Endothelial cell of umbilical vein (primary cell): ENCODE measurements around the gene TOP3A. TPM values are rescaled to one million over a fixed set of nuclear protein-coding genes. Genes with fewer than 3 reads are reported as not detected.
A peak's percentile ranks its signal among the peaks of the same experiment; 100 is the strongest.

ENCODE experiments used
- BruUV-seq: library from RNA; stranded (reverse); fragments of 400-500 nt; replicated peaks from 2 replicates; lab custom pipeline; 2021; lab: Mats Ljungman, UMichigan
- CTCF ChIA-PET: fragments of 300-600, 350-600 bp; sonication (Branson Sonifier 250); formaldehyde crosslinking; loops from one replicate; lab custom pipeline; 2021; ENCODE audit warnings: antibody characterized with exemption, inconsistent platforms; lab: Charles Lee
- POLR2A ChIA-PET: fragments of 300-600, 350-600 bp; sonication (Branson Sonifier 250); formaldehyde crosslinking; loops from one replicate; lab custom pipeline; 2021; ENCODE audit warnings: antibody characterized with exemption, inconsistent platforms; lab: Charles Lee
- DNase-seq: peaks from one replicate; pipeline ENCODE4 v3.0.0-alpha.2; 2011; ENCODE audit warnings: low read depth, low spot score
- FAIRE-seq: peaks from 2 replicates; lab custom pipeline; 2011; peaks lifted over from hg19 to GRCh38; lab: Jason Lieb, UNC
- H2AFZ ChIP-seq: 2 replicates; pipeline ENCODE4 v1.6.0; 2012; ENCODE audit warnings: low read depth, low read length, control low read depth, inconsistent platforms
- H3K27ac ChIP-seq: 2 replicates; pipeline ENCODE4 v1.5.1; 2011; ENCODE audit warnings: low read depth, mild to moderate bottlenecking, control low read depth, low read length, moderate library complexity; ENCODE audit not compliant: insufficient read depth
- H3K27me3 ChIP-seq, 2 experiments: 2 replicates each; pipeline versions ENCODE4 v1.6.0 to v1.6.1; 2011; ENCODE audit warnings: low read length in 2 of 2, mixed read lengths in 1 of 2; ENCODE audit not compliant: control insufficient read depth in 2 of 2, insufficient read depth in 2 of 2
- H3K36me3 ChIP-seq, 2 experiments: 2 replicates in 1 of 2; 3 replicates in 1 of 2; pipeline ENCODE4 v1.5.1; 2011; ENCODE audit warnings: low read length in 2 of 2, mild to moderate bottlenecking in 1 of 2, moderate library complexity in 1 of 2; ENCODE audit not compliant: control insufficient read depth in 2 of 2, insufficient read depth in 2 of 2; ENCODE audit errors: extremely low read depth in 1 of 2
- H3K4me1 ChIP-seq: 3 replicates; pipeline ENCODE4 v1.5.1; 2011; ENCODE audit warnings: mild to moderate bottlenecking, low read length; ENCODE audit not compliant: control insufficient read depth, insufficient read depth; ENCODE audit errors: extremely low read depth
- H3K4me2 ChIP-seq: 2 replicates; pipeline ENCODE4 v1.6.1; 2011; ENCODE audit warnings: low read length, control low read depth, mixed read lengths; ENCODE audit not compliant: insufficient read depth
- H3K4me3 ChIP-seq, 3 experiments: fragments of 200-600 bp in 1 of 3; sonication (generic), shearing (Covaris generic) in 1 of 3; replicated peaks in 1 of 3; 2 replicates each; pipeline ENCODE4 v1.5.1; 2011 to 2016; ENCODE audit warnings: control low read depth in 3 of 3, low read length in 3 of 3, mild to moderate bottlenecking in 2 of 3, inconsistent platforms in 1 of 3, low read depth in 1 of 3, moderate library complexity in 1 of 3; ENCODE audit not compliant: insufficient read depth in 1 of 3
- H3K79me2 ChIP-seq: 2 replicates; pipeline ENCODE4 v1.6.0; 2012; ENCODE audit warnings: low read length, inconsistent platforms; ENCODE audit not compliant: control insufficient read depth, insufficient read depth
- H3K9ac ChIP-seq: replicated peaks from 2 replicates; pipeline ENCODE3; 2011; ENCODE audit warnings: low read length, control low read depth; ENCODE audit not compliant: insufficient read depth; ENCODE audit errors: extremely low read depth
- H3K9me1 ChIP-seq: replicated peaks from 3 replicates; pipeline ENCODE4 v1.6.0; 2011; ENCODE audit warnings: mild to moderate bottlenecking, low read length; ENCODE audit not compliant: control insufficient read depth, insufficient read depth; ENCODE audit errors: extremely low read depth
- H3K9me3 ChIP-seq: replicated peaks from 2 replicates; pipeline ENCODE4 v1.5.1; 2012; ENCODE audit warnings: low read length, inconsistent platforms; ENCODE audit not compliant: control insufficient read depth, insufficient read depth
- H4K20me1 ChIP-seq: replicated peaks from 2 replicates; pipeline ENCODE3; 2011; ENCODE audit warnings: mild to moderate bottlenecking, low read length; ENCODE audit not compliant: control insufficient read depth, insufficient read depth; ENCODE audit errors: extremely low read depth
- FOS ChIP-seq: IDR thresholded peaks from 2 replicates; pipeline ENCODE4 v1.6.1; 2011; ENCODE audit warnings: mild to moderate bottlenecking, low read length, moderate library complexity, borderline replicate concordance; ENCODE audit not compliant: insufficient read depth
- GATA2 ChIP-seq: IDR thresholded peaks from 2 replicates; pipeline ENCODE4 v1.7.0; 2011; ENCODE audit warnings: low read depth, mild to moderate bottlenecking, moderate library complexity, mixed read lengths, low read length; ENCODE audit not compliant: insufficient read length, insufficient read depth
- JUN ChIP-seq: IDR thresholded peaks from 2 replicates; pipeline ENCODE4 v1.6.1; 2011; ENCODE audit warnings: borderline replicate concordance, low read depth; ENCODE audit not compliant: insufficient read length, insufficient read depth
- dilution Hi-C: fragments of 300-500 bp; cut with MboI; formaldehyde crosslinking; loops from one replicate; pipeline ENCODE4 v1.15.0; 2019; ENCODE audit warnings: low sequenced_read_pairs; ENCODE audit not compliant: extremely low pct_ligation_motif_present
- intact Hi-C: fragments of 100-400 bp; cut with micrococcal nuclease; formaldehyde crosslinking; loops from one replicate; pipeline ENCODE4 v1.10.0; 2022
- polyA plus RNA-seq, 4 experiments: library from polyadenylated mRNA; depleted of rRNA in 3 of 4; stranded (reverse) in 3 of 4; unstranded in 1 of 4; fragments of >200 nt; gene quantifications; 2 replicates each; pipeline versions ENCODE4 v1.2.1 to v1.2.3, GENCODE V29; 2011 to 2012; ENCODE audit warnings: missing spikeins in 1 of 4
- total RNA-seq: library from RNA; stranded (reverse); gene quantifications from 2 replicates; pipeline ENCODE4 v1.2.3, GENCODE V29; 2021
- TF ChIP-seq, protein P1 (sequence below), 2 donors: IDR thresholded peaks; 1 replicate in 1 of 2; 2 replicates in 1 of 2; pipeline ENCODE4 v1.5.1; 2011; ENCODE audit warnings: low read length in 2 of 2, mild to moderate bottlenecking in 2 of 2, moderate library complexity in 2 of 2, control low read depth in 1 of 2, inconsistent platforms in 1 of 2, low read depth in 1 of 2; ENCODE audit not compliant: insufficient read depth in 1 of 2; ENCODE audit errors: extremely low read depth in 1 of 2

TOP3A gene
- total and polyA plus RNA-seq, 2 donors (not counting 3 experiments of a cell fraction or from before 2014, with no cell fraction given): 20.4 to 53.1 TPM

DNA sequence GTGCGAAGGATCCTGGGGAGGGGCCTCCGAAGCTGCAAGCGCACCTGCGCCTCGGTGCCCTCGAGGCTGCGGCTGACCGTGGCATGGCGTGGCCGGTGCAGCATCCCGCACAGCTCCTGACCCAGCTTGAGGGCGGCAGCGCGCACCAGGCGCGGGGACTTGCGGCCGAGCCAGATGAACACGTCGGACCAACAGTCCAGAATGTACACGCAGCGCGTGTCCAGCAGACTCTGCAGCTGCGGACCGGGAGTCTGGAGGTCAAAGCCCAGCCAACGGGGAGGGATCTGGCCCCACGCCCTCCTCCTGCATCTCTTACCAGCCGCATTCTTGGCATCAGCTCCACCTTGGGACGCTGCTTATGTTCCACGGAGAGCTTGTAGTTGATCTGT, 67.2 kb downstream of the TOP3A start:
- FAIRE-seq: no peak
- dilution Hi-C loops: no loop called here
- POLR2A ChIA-PET: interaction anchor here (0.5 kb wide), 1 partner anchor 114 kb away, joined by 3 read pairs; no protein-coding TSS in a partner anchor

More for the DNA sequence above, 67.2 kb downstream of the TOP3A start:
- H3K79me2 ChIP-seq: no peaks in the 10 kb centered on the region
- H3K27ac ChIP-seq: peak overlapping the region; percentile 82
- CTCF ChIA-PET: interaction anchor here (0.9 to 2.5 kb wide), 9 partner anchors 9 to 105 kb away, joined by 3 to 13 read pairs (median 4); no protein-coding TSS in a partner anchor
- no peak overlapping the region for H3K9ac ChIP-seq
- H3K9me3 ChIP-seq: no peaks in the 10 kb centered on the region
- H3K9me1 ChIP-seq: no peaks in the 10 kb centered on the region
- no peak overlapping the region for H3K4me2 ChIP-seq
- TF ChIP-seq, protein P1, sequence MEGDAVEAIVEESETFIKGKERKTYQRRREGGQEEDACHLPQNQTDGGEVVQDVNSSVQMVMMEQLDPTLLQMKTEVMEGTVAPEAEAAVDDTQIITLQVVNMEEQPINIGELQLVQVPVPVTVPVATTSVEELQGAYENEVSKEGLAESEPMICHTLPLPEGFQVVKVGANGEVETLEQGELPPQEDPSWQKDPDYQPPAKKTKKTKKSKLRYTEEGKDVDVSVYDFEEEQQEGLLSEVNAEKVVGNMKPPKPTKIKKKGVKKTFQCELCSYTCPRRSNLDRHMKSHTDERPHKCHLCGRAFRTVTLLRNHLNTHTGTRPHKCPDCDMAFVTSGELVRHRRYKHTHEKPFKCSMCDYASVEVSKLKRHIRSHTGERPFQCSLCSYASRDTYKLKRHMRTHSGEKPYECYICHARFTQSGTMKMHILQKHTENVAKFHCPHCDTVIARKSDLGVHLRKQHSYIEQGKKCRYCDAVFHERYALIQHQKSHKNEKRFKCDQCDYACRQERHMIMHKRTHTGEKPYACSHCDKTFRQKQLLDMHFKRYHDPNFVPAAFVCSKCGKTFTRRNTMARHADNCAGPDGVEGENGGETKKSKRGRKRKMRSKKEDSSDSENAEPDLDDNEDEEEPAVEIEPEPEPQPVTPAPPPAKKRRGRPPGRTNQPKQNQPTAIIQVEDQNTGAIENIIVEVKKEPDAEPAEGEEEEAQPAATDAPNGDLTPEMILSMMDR (IDR thresholded peaks at IDR 0.05; ENCODE audit: extremely low read depth in 1 of 2, insufficient read depth in 1 of 2, low read depth in 1 of 2, low read length in 2 of 2): no peak
- TF ChIP-seq JUN (no peak), FOS (no peak), GATA2 (no peak)
- no peak overlapping the region for H3K4me3 ChIP-seq
- intact Hi-C loops: loop anchor here (1.0 to 5.0 kb wide), 2 partner anchors 11 to 55 kb away; no protein-coding TSS in a partner anchor
- H4K20me1 ChIP-seq: no peaks in the 10 kb centered on the region
- H3K4me1 ChIP-seq: peaks cover 23% of the 10 kb centered on the region
- peaks cover 14 to 53% of the 10 kb centered on the region in 2 experiments for H3K36me3 ChIP-seq
- no TSS peak for BruUV-seq
- H2AFZ ChIP-seq: no peak overlapping the region
- DNase-seq: peak; percentile 20
- H3K27me3 ChIP-seq: no peaks in the 10 kb centered on the region
